GM12878 (cell line): ENCODE data around the gene DGLUCY. TPM values are rescaled to one million over a fixed set of nuclear protein-coding genes. Genes with fewer than 3 reads are reported as not detected.
"Not testable (repeated sequence)": the region's sequence is repeated elsewhere in the genome, so short reads cannot be mapped to it uniquely, and the experiment has no call there.

Experiments
- ATAC-seq: fragments of 200-7000 bp; cut with Tn5 transposase; 3 replicates; pipeline ENCODE4 v1.9.1; 2020; ENCODE audit warnings: mild to moderate bottlenecking, moderate library complexity
- BruUV-seq: library from RNA; stranded (reverse); fragments of 400-500 nt; replicated peaks from 2 replicates; lab custom pipeline; 2021; lab: Mats Ljungman, UMichigan
- CTCF ChIA-PET: fragments of 300-600 bp; sonication (Branson Sonifier 250); formaldehyde crosslinking; extraction: SDS; loops from one replicate; lab custom pipeline; 2021; ENCODE audit warnings: inconsistent platforms; lab: Yijun Ruan, JAX
- POLR2A ChIA-PET: fragments of 350-600 bp; formaldehyde crosslinking; extraction: SDS; loops from one replicate; lab custom pipeline; 2021; ENCODE audit warnings: inconsistent platforms; lab: Charles Lee
- RAD21 ChIA-PET: fragments of 300-600 bp; sonication (Branson Sonifier 250); formaldehyde crosslinking; loops from one replicate; lab custom pipeline; 2023; ENCODE audit warnings: antibody characterized with exemption; ENCODE audit not compliant: unreplicated experiment; lab: Charles Lee
- SMC1A ChIA-PET: fragments of 300-600 bp; sonication (Branson Sonifier 250); formaldehyde crosslinking; loops from one replicate; lab custom pipeline; 2023; ENCODE audit not compliant: unreplicated experiment, uncharacterized antibody; lab: Charles Lee
- DNase-seq: peaks from one replicate; pipeline ENCODE4 v3.0.0-alpha.2; 2011; ENCODE audit warnings: low read depth, low spot score
- FAIRE-seq: peaks from 3 replicates; lab custom pipeline; 2011; peaks lifted over from hg19 to GRCh38; lab: Jason Lieb, UNC
- H2AFZ ChIP-seq: 2 replicates; pipeline ENCODE4 v1.6.0; 2011; ENCODE audit warnings: low read depth, low read length, control low read depth; ENCODE audit not compliant: control insufficient read depth
- H3K27ac ChIP-seq: 2 replicates; pipeline ENCODE4 v1.5.1; 2011; ENCODE audit warnings: control low read depth; ENCODE audit not compliant: control insufficient read depth, insufficient read depth
- H3K27me3 ChIP-seq, 2 experiments: replicated peaks in 1 of 2; 2 replicates each; pipeline versions ENCODE4 v1.6.0 to v1.6.1; 2011; ENCODE audit warnings: low read length in 1 of 2; ENCODE audit not compliant: control insufficient read depth in 2 of 2, insufficient read depth in 2 of 2
- H3K36me3 ChIP-seq, 2 experiments: 2 replicates each; pipeline ENCODE4 v1.5.1; 2011; ENCODE audit warnings: low read length in 1 of 2; ENCODE audit not compliant: control insufficient read depth in 2 of 2, insufficient read depth in 2 of 2
- H3K4me1 ChIP-seq: 2 replicates; pipeline ENCODE4 v1.6.1; 2011; ENCODE audit warnings: mild to moderate bottlenecking, low read length, moderate library complexity, mixed read lengths; ENCODE audit not compliant: control insufficient read depth, insufficient read depth
- H3K4me2 ChIP-seq: 2 replicates; pipeline ENCODE4 v1.6.0; 2011; ENCODE audit warnings: control low read depth; ENCODE audit not compliant: control insufficient read depth, insufficient read depth
- H3K4me3 ChIP-seq: fragments of 200-600 bp; sonication (generic); 2 replicates; pipeline ENCODE4 v1.5.1; 2016
- H3K79me2 ChIP-seq: 2 replicates; pipeline ENCODE4 v1.6.0; 2011; ENCODE audit warnings: low read length; ENCODE audit not compliant: control insufficient read depth, insufficient read depth
- H3K9ac ChIP-seq: 2 replicates; pipeline ENCODE4 v1.8.0; 2011; ENCODE audit warnings: low read length, control low read depth, mixed read lengths; ENCODE audit not compliant: control insufficient read depth, insufficient read depth
- H3K9me3 ChIP-seq: replicated peaks from 3 replicates; pipeline ENCODE4 v1.5.1; 2011; ENCODE audit warnings: mild to moderate bottlenecking, low read length; ENCODE audit not compliant: control insufficient read depth, insufficient read depth
- H4K20me1 ChIP-seq: 2 replicates; pipeline ENCODE4 v1.6.0; 2011; ENCODE audit not compliant: control insufficient read depth, insufficient read depth
- CHD2 ChIP-seq: IDR thresholded peaks from 2 replicates; pipeline ENCODE4 v1.6.1; 2011; ENCODE audit warnings: low read depth, low read length, improper control_type of control experiment, borderline replicate concordance
- CREM ChIP-seq: IDR thresholded peaks from 2 replicates; pipeline ENCODE4 v1.6.1; 2014; ENCODE audit warnings: antibody characterized with exemption, low read depth
- KLF5 ChIP-seq: fragments of 450-650 bp; IDR thresholded peaks from 2 replicates; pipeline ENCODE4 v1.6.1; 2014; ENCODE audit warnings: mild to moderate bottlenecking; ENCODE audit not compliant: partially characterized antibody
- MYB ChIP-seq: fragments of 150-350 bp; IDR thresholded peaks from 2 replicates; pipeline ENCODE4 v1.6.1; 2014; ENCODE audit warnings: mild to moderate bottlenecking, low read depth, low read length, borderline replicate concordance
- SP1 ChIP-seq: IDR thresholded peaks from one replicate; pipeline ENCODE4 v1.6.1; 2011; ENCODE audit warnings: low read depth, low read length
- WGBS: methylation state at CpG from one replicate; pipeline ENCODE4 v1.1.6; 2016; ENCODE audit warnings: low lambda C conversion rate; ENCODE audit not compliant: insufficient replicate concordance, insufficient coverage; ENCODE audit errors: missing lambda C conversion rate; 5-methylcytosine and 5-hydroxymethylcytosine counted together
- in situ Hi-C: fragments of 300-500 bp; cut with MboI; formaldehyde crosslinking; loops from 9 replicates; pipeline ENCODE4 v1.14.3; 2018; ENCODE audit warnings: mixed read lengths
- intact Hi-C: fragments of 100-400 bp; cut with micrococcal nuclease; formaldehyde crosslinking; loops from one replicate; pipeline ENCODE4 v1.14.2; 2022; ENCODE audit not compliant: unreplicated experiment
- polyA plus RNA-seq, 11 experiments: library from polyadenylated mRNA; depleted of rRNA in 4 of 11; unstranded in 6 of 11; stranded (reverse) in 5 of 11; fragments of >200 nt; fragmentation: Nextera tagmentation in 4 of 11; fragmentation: Illumina TruSeq in 1 of 11; extraction: Ambion mirVana in 4 of 11; extraction: Trizol in 1 of 11; gene quantifications; 1 replicate in 1 of 11; 2 replicates in 10 of 11; pipeline versions ENCODE4 v1.2.1 to v1.2.3, GENCODE V29; 2011 to 2016; ENCODE audit warnings: inconsistent platforms in 2 of 11, missing spikeins in 2 of 11, low read depth in 1 of 11
- total RNA-seq, 4 experiments: library from RNA; depleted of rRNA in 3 of 4; stranded (reverse); fragments of >200 nt in 3 of 4; fragmentation: Illumina TruSeq in 1 of 4; extraction: Trizol in 1 of 4; gene quantifications; 2 replicates each; pipeline versions ENCODE4 v1.2.1 to v1.2.3, GENCODE V29; 2013 to 2021
- TF ChIP-seq, protein P1 (sequence below): IDR thresholded peaks from 2 replicates; pipeline ENCODE4 v1.6.1; 2011; ENCODE audit warnings: low read depth, mild to moderate bottlenecking, low read length, moderate library complexity, borderline replicate concordance; ENCODE audit errors: extremely low read depth

DGLUCY gene
- total and polyA plus RNA-seq, 10 of the 15 experiments (the other 5 are each of a cell fraction or from before 2014, with no cell fraction given): 15.0 to 70.3 (median 55.1) TPM

DNA sequence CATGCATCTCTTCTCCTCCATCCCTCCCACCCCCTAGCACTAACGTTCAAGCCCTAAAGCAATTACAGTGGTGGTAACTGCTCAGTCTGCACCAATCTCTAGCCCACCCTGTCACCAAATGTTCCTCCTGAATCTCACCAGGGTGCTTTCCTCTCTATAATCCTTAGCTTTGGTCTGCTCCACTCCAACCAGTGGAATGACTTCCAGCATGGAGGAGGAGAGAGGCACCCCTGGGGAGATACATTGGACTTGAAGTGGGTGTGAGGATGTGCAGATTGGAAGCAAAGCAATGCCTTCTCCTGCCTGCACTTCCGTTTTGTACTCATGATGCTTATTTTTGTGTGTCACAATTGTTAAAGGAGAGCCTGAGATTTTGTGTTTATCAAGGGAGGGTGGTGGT is 29.4 kb upstream of the DGLUCY start (continued):
- TF ChIP-seq MYB (no peak), CREM (no peak), CHD2 (no peak), KLF5 (no peak), SP1 (no peak)
- TF ChIP-seq, protein P1, sequence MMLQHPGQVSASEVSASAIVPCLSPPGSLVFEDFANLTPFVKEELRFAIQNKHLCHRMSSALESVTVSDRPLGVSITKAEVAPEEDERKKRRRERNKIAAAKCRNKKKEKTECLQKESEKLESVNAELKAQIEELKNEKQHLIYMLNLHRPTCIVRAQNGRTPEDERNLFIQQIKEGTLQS: no peak

DNA sequence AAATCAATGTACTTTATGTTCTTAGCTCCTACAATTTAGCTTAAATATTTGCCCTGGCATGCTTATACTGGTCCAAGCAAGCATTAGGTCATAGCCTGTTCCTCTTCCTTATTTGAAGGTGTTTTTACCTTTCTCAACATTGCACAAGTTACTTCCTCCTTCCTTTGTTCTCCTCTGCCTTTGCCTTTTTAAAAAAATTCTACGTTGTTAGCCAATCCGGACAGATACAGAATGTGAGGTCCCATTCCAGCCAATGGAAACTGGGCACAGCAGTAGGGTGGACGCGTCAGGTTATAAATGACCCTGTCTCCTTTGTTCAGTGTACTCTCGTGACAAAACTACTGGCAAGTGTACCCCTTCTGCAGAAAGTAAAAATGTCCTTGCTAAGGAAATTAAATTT is 26.4 kb upstream of the DGLUCY start:
- H3K4me1 ChIP-seq, H3K27ac ChIP-seq, DNase-seq, H3K9me3 ChIP-seq, BruUV-seq, CTCF ChIA-PET, H3K27me3 ChIP-seq, H3K4me2 ChIP-seq, in situ Hi-C loops, H3K79me2 ChIP-seq, H4K20me1 ChIP-seq, ATAC-seq, H2AFZ ChIP-seq, H3K36me3 ChIP-seq, intact Hi-C loops, H3K4me3 ChIP-seq, H3K9ac ChIP-seq, POLR2A ChIA-PET, FAIRE-seq: not testable (repeated sequence)
- WGBS: 74% methylated on average over 5 of the region's 5 CpGs
- ChIA-PET RAD21 (interaction anchor here (0.6 kb wide), 1 partner anchor 9 kb away, joined by 3 read pairs; no protein-coding TSS in a partner anchor), SMC1A (interaction anchor here (1.2 kb wide), 1 partner anchor 51 kb away, joined by 3 read pairs; no protein-coding TSS in a partner anchor)
